ENCODE data around the gene PQBP1.

PQBP1 gene

GRCh38 chrX:48918301-48918642, 20.5 kb downstream of the PQBP1 start:
- H3K27me3 ChIP-seq (replicated peaks): no peaks in the 10 kb centered on the region
- H3K36me3 ChIP-seq (replicated peaks): peaks cover 5% of the 10 kb centered on the region
- TF ChIP-seq CTCF (IDR thresholded peaks at IDR 0.05; ENCODE audit: low read depth, low read length, missing control alignments): no peak
- DNase-seq: no peak
- in situ Hi-C loops (cut with HindIII; ENCODE audit: low pct_ligation_motif_present, low sequenced_read_pairs): no loop called here
- H3K4me3 ChIP-seq (ENCODE audit: low read depth, low read length): peak overlapping the region; percentile 62
- H3K27ac ChIP-seq: peak overlapping the region; percentile 48

GRCh38 chrX:48918643-48919340, 21.1 kb downstream of the PQBP1 start, which contains the start of gene PIM2:
Gene PIM2, minus strand, starts transcription at chrX:48919024. Its CDS starts 190 bp downstream, at chrX:48918834.
- TF ChIP-seq CTCF (IDR thresholded peaks at IDR 0.05; ENCODE audit: low read depth, low read length, missing control alignments): no peak
- in situ Hi-C loops (cut with HindIII; ENCODE audit: low pct_ligation_motif_present, low sequenced_read_pairs): no loop called here
- DNase-seq: peak; percentile 76
- peak within 1 kb of the TSS; percentile 62 for H3K4me3 ChIP-seq (ENCODE audit: low read depth, low read length)
- peak within 1 kb of the TSS; percentile 48 for H3K27ac ChIP-seq
- H3K27me3 ChIP-seq (replicated peaks): no peaks in the 10 kb centered on the region
- H3K36me3 ChIP-seq (replicated peaks): peaks cover 5% of the 10 kb centered on the region

- in situ Hi-C loops (cut with HindIII; ENCODE audit: low pct_ligation_motif_present, low sequenced_read_pairs): no loop called here
- no peak for TF ChIP-seq CTCF (IDR thresholded peaks at IDR 0.05; ENCODE audit: low read depth, low read length, missing control alignments)
- H3K27me3 ChIP-seq (replicated peaks): no peaks in the 10 kb centered on the region
- peaks cover 3% of the 10 kb centered on the region for H3K36me3 ChIP-seq (replicated peaks)
- no peak for DNase-seq
- no peak overlapping the region for H3K27ac ChIP-seq
- peak overlapping the region; percentile 62 for H3K4me3 ChIP-seq (ENCODE audit: low read depth, low read length)
Measured at GRCh38 chrX:48919360-48919841, 21.7 kb downstream of the PQBP1 start.

- no peaks in the 10 kb centered on the region for H3K27me3 ChIP-seq (replicated peaks)
- DNase-seq: no peak
- in situ Hi-C loops (cut with HindIII; ENCODE audit: low pct_ligation_motif_present, low sequenced_read_pairs): no loop called here
- no peak for TF ChIP-seq CTCF (IDR thresholded peaks at IDR 0.05; ENCODE audit: low read depth, low read length, missing control alignments)
- peaks cover 3% of the 10 kb centered on the region for H3K36me3 ChIP-seq (replicated peaks)
- no peak overlapping the region for H3K4me3 ChIP-seq (ENCODE audit: low read depth, low read length)
- H3K27ac ChIP-seq: no peak overlapping the region
Measured at GRCh38 chrX:48919947-48920717, 22.4 kb downstream of the PQBP1 start.

- DNase-seq: no peak
- no peak overlapping the region for H3K4me3 ChIP-seq (ENCODE audit: low read depth, low read length)
- no peak overlapping the region for H3K27ac ChIP-seq
- H3K36me3 ChIP-seq (replicated peaks): peaks cover 7% of the 10 kb centered on the region
- TF ChIP-seq CTCF (IDR thresholded peaks at IDR 0.05; ENCODE audit: low read depth, low read length, missing control alignments): no peak
- in situ Hi-C loops (cut with HindIII; ENCODE audit: low pct_ligation_motif_present, low sequenced_read_pairs): no loop called here
- H3K27me3 ChIP-seq (replicated peaks): no peaks in the 10 kb centered on the region
Measured at GRCh38 chrX:48920718-48921104, 23.0 kb downstream of the PQBP1 start.

Data from brain microvascular endothelial cell (primary cell).